ENCODE data around the gene LYRM7.
"Not testable (repeated sequence)": the region's sequence is repeated elsewhere in the genome, so short reads cannot be mapped to it uniquely, and the experiment has no call there.

The LYRM7 gene

DNA sequence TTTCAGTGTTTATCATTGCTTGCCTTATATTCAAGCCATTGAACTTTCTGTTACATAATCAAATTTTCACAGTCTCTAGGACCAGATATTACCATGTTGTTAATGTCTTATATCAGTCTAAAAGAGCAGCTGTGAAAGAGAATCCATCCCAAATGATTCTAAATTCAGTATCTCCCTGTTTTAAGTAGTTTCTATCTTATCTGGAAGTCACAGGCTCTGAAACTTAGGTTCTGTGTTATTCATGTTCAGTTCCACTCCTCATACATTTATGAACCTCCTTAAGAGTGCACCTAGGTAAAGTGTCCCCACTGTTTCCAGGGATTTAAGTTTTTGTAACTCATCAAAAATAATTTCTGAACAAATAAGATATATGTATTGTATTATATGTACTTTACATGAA, 9.7 kb downstream of the LYRM7 start:
- no peak for DNase-seq (ENCODE audit: low spot score)

- DNase-seq (ENCODE audit: low spot score): no peak
Measured at GRCh38 chr5:131182839-131183238, 12.1 kb downstream of the LYRM7 start.

DNA sequence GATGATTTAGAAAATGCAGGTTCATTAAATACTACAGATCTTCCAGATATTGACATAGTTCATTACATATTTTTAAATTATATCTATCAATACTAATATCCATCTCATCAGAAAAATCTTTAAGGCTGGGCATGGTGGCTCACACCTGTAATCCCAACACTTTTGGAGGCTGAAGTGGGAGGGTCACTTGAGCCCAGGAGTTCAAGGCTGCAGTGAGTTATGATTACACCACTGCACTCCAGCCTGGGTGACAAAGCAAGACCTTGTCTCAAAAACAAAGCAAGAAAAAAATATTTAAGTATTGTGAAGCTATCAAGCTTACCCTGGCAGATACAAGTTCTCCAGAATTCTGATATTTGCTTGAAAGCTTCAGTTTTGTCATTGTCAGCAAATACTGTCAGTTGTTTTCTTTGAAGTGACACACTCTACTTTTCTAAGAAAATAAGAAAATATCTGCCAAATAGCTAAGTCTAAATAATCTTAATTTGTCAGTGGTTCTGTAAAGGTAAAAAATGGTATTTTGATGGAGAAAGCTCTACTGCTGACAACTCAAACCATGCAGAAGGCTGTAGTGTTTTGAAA, 14.9 kb downstream of the LYRM7 start:
- no peak for DNase-seq (ENCODE audit: low spot score)

GRCh38 chr5:131186561-131187256, 16.0 kb downstream of the LYRM7 start:
- no peak for DNase-seq (ENCODE audit: low spot score)

GRCh38 chr5:131193106-131193505, 22.4 kb downstream of the LYRM7 start:
- no peak for DNase-seq (ENCODE audit: low spot score)

GRCh38 chr5:131193897-131194296, 23.2 kb downstream of the LYRM7 start:
- not testable (repeated sequence) for DNase-seq (ENCODE audit: low spot score)

GRCh38 chr5:131194725-131195124, 24.0 kb downstream of the LYRM7 start:
- DNase-seq (ENCODE audit: low spot score): no peak

- DNase-seq (ENCODE audit: low spot score): no peak
Measured at GRCh38 chr5:131195696-131196095, 25.0 kb downstream of the LYRM7 start.

DNA sequence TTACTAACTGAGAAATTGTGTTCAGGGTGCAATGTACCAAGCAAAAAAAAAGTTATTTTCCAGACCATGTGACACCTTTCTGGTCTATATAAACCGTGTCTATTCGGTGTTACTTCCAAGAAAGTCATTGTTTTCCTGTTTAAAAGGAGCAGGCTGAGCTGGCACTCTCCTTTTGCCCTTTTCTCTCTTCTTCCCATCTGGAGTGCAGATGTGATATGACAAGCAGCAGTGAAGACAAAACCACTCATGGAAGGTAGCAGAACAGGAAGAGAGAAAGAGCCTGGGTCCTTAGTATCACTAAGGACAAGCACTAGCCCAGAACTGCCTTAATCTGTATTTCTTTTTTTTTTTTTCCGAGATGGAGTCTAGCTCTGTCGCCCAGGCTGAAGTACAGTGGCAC, 25.6 kb downstream of the LYRM7 start:
- DNase-seq (ENCODE audit: low spot score): no peak

DNA sequence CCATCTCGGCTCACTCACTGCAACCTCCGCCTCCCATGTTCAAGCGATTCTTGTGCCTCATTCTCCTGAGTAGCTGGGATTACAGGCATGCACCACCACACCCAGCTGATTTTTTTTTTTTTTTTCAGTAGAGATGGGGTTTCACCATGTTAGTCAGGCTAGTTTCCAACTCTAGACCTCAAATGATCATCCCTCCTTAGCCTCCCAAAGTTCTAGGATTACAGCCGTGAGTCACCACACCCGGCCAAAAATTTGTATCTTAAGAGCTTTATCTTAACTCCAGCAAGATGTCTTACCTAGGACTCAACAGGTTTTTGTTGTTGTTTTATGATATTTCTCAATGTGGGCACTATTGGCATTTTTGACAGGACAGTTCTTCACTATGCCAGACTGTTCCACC, 27.9 kb downstream of the LYRM7 start:
- no peak for DNase-seq (ENCODE audit: low spot score)

- DNase-seq (ENCODE audit: low spot score): no peak
Measured at GRCh38 chr5:131200560-131200959, 29.8 kb downstream of the LYRM7 start.

GRCh38 chr5:131204964-131205363, 34.2 kb downstream of the LYRM7 start:
- no peak for DNase-seq (ENCODE audit: low spot score)

DNA sequence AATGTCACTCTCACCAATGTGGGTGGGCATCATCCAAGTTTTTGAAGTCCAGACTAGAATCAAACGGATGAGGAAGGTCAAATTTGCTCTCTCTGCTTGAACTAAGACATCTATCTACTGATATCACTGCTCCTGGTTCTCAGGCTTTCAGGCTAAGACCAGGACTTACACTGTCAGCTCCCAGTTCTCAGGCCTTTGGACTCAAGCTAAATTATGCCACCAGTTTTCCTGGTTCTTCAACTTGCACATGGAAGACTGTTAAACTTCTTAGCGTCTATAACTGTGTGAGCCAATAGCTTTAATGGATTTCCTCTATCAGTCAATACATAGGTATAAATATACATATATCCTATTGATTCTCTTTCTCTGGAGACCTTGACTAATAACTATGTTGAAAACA, 35.3 kb downstream of the LYRM7 start:
- DNase-seq (ENCODE audit: low spot score): no peak

DNA sequence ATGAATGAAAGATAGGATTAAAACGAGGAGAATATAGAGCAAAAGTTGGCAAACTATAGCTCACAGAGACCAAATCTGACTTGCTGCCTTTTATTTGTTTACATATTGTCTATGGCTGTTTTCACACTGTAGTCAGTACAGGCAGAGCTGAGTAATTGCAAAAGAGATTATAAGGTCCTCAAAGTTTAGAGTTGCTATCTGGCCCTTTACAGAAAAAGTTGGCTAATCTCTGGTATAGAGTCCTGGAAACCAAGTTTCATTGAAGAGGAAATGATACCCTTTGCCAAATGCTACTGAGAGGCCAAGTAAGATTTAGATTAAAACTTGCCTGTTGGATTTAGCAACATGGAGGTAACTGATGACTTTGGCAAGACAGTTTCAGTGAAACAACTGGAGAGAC, 36.0 kb downstream of the LYRM7 start:
- no peak for DNase-seq (ENCODE audit: low spot score)

- DNase-seq (ENCODE audit: low spot score): no peak
Measured at GRCh38 chr5:131209175-131209505, 38.4 kb downstream of the LYRM7 start.

DNA sequence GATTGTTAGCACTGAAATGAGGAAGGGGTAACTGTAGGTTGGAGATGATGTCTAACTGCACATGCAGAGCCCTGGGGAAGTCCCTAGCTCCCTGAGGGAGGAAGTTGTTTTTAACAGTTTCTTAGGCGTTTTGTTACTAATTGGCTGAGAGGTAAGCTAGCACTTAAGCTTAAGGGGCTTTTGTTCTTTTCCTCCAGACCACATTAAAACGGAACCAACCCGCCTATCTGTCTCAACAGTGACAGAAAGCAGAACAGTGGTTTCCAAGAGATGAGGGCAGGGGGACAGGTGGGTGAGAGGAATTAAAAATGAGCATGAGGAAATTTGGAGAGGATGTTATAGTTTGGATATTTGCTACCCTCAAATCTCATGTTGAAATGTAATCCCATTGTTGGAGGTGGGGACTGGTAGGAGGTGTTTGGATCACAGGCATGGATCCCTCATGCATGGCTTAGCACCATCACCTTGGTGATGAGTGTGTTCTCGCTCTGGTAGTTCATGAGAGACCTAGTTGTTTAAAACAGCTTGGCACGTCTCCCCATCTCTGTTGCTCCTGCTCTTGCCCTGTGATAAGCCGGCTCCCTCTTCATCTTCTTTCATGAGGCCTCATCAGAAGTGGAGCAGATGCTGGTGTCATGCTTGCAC, 38.9 kb downstream of the LYRM7 start:
- DNase-seq (ENCODE audit: low spot score): peak; percentile 80

- no peak for DNase-seq (ENCODE audit: low spot score)
Measured at GRCh38 chr5:131210151-131210510, 39.4 kb downstream of the LYRM7 start.

GRCh38 chr5:131211669-131212068, 40.9 kb downstream of the LYRM7 start:
- DNase-seq (ENCODE audit: low spot score): no peak

DNA sequence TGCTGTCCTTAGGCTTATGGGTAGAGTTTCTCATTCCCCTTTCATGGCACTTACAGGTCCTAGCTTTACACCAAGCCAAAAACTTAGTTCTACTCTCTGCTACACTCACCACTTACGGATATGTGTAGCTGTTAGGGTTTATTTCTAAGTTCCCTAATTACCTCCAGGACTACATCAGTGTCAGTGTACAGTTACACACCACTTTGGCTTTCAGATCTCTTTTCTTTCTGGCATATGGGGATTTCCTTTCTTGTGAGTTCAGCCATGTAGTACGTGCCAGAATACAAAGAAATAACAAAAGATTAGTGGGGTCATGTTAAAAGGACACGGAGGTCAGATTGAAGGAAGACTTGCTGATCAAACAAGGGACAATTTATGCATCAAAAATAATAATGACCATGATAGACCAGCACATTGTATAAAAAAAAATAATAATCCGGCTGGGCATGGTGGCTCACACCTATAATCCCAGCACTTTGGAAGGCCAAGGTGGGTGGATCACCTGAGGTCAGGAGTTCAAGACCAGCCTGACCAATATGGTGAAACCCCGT, 41.8 kb downstream of the LYRM7 start:
- DNase-seq (ENCODE audit: low spot score): no peak

GRCh38 chr5:131214609-131215227, 44.0 kb downstream of the LYRM7 start:
- DNase-seq (ENCODE audit: low spot score): no peak

DNA sequence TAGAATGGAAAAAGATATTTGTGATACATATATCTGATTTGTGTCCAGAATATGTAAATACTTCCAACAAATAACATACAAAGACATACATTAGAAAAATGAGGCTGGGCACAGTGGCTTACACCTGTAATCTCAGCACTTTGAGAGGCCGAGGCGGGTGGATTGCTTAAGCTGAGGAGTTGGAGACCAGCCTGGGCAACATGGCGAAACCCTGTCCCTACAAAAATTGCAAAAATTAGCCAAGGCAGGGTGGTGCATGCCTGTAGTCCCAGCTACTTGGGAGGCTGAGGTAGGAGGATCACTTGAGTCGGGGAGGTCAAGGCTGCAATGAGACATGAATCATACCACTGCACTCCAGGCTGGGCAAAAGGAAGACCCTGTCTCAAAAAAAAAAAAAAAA, 47.0 kb downstream of the LYRM7 start:
- no peak for DNase-seq (ENCODE audit: low spot score)

- no peak for DNase-seq (ENCODE audit: low spot score)
Measured at GRCh38 chr5:131218392-131218791, 47.6 kb downstream of the LYRM7 start.

DNA sequence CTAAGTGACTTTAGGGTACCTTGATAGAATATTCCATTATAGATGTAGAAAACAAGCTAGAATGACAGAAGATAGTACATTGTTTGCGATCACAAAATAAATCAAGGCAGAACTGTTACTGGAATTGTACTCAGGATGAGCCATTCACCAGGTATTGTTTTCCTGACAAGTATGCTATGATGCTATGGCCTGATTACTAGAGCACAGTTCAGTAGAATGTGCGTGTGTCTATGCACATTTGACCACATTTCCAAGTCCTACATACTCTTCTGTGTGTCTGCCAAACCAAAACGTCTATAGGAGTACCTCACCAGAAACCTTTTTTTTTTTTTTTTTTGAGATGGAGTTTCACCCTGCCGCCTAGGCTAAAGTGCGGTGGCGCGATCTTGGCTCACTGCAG, 49.8 kb downstream of the LYRM7 start:
- no peak for DNase-seq (ENCODE audit: low spot score)

All from CD4-positive, alpha-beta T cell treated with Interleukin-6 at 100 ng/mL for 8 hours (primary cell).